ENCODE measurements around the gene PSMD13. TPM values are rescaled to one million over a fixed set of nuclear protein-coding genes. Genes with fewer than 3 reads are reported as not detected.

The PSMD13 gene
- total RNA-seq, 1 experiment from 2014 or later: 141 TPM

GRCh38 chr11:272195-272930 lies 35.6 kb downstream of the PSMD13 start:
- H3K36me3 Mint-ChIP-seq (ENCODE audit: insufficient read depth in 1 of 3, low read depth in 3 of 3): no peaks in the 10 kb centered on the region; a peak in 1 of 7 replicates
- no peak overlapping the region for H3K4me2 ChIP-seq (ENCODE audit: insufficient read depth, insufficient read length, low read length)
- peaks cover 34 to 42% of the 10 kb centered on the region in 2 experiments for H3K4me1 Mint-ChIP-seq
- no peak overlapping the region for H2BK15ac ChIP-seq (ENCODE audit: low read depth, low read length)
- no peak overlapping the region for H2AK5ac ChIP-seq (ENCODE audit: insufficient read length, low read length)
- no peak overlapping the region for H3K4ac ChIP-seq (ENCODE audit: low read depth, low read length)
- no CpG with 5 or more reads among the region's 22 CpGs for WGBS (ENCODE audit: extremely low coverage, insufficient read length, low lambda C conversion rate)
- no peaks in the 10 kb centered on the region for H3K27me3 ChIP-seq (ENCODE audit: insufficient read depth, low read length)
- no peaks in the 10 kb centered on the region for H4K20me1 ChIP-seq (ENCODE audit: control insufficient read depth, insufficient read depth, insufficient read length)
- no peak overlapping the region for H4K5ac ChIP-seq (ENCODE audit: insufficient read length, low read depth, low read length)
- H3K18ac ChIP-seq (ENCODE audit: insufficient read length, low read depth, low read length): no peak overlapping the region
- TF ChIP-seq CTCF (conservative IDR thresholded peaks at IDR 0.05): no peak
- no peaks in the 10 kb centered on the region for H3K79me2 ChIP-seq (ENCODE audit: insufficient read depth, low read length)
- no peak overlapping the region for H3K4me3 Mint-ChIP-seq
- no peak overlapping the region for H4K8ac ChIP-seq (replicated peaks; ENCODE audit: insufficient read length, low read depth, low read length)
- H3K9me3 ChIP-seq (ENCODE audit: control insufficient read depth, low read depth, low read length): no peaks in the 10 kb centered on the region
- no peak overlapping the region for H3K23ac ChIP-seq (ENCODE audit: insufficient read length, low read depth, low read length)
- H3T11ph ChIP-seq (ENCODE audit: low read length): no peak overlapping the region
- H3K27ac ChIP-seq (ENCODE audit: insufficient read length, low read depth, low read length): no peak overlapping the region
- no peaks in the 10 kb centered on the region for H3K79me1 ChIP-seq (ENCODE audit: insufficient read depth, low read depth, low read length, poor library complexity, severe bottlenecking)
- H2AFZ ChIP-seq (ENCODE audit: low read length): no peak overlapping the region
- H3K27me3 Mint-ChIP-seq (ENCODE audit: low read depth): peaks cover 11% of the 10 kb centered on the region
- H3K4me1 ChIP-seq (ENCODE audit: insufficient read depth, low read length): peaks cover 6% of the 10 kb centered on the region
- peak; percentile 20 for DNase-seq
- no peak overlapping the region for H3K27ac Mint-ChIP-seq
- no peak overlapping the region for H2BK12ac ChIP-seq (ENCODE audit: insufficient read length, low read depth, low read length)
- no peak overlapping the region for H2BK5ac ChIP-seq (ENCODE audit: insufficient read length, low read length)
- H4K91ac ChIP-seq (ENCODE audit: insufficient read length, low read depth, low read length): no peak overlapping the region
- H3K56ac ChIP-seq (ENCODE audit: insufficient read length, low read depth, low read length): no peak overlapping the region
- no peak overlapping the region for H3K14ac ChIP-seq (ENCODE audit: insufficient read depth, low read length)
- H3K9me3 Mint-ChIP-seq: peaks cover 8% of the 10 kb centered on the region in 2 experiments; a peak in 4 of 5 replicates
- no peak overlapping the region for H3K9ac ChIP-seq (ENCODE audit: extremely low read depth, insufficient read length, low read length)
- H3K23me2 ChIP-seq (ENCODE audit: insufficient read length, low read depth, low read length, poor library complexity, severe bottlenecking): no peaks in the 10 kb centered on the region
- no peak overlapping the region for H2BK20ac ChIP-seq (ENCODE audit: low read depth, low read length, poor library complexity, severe bottlenecking)
- H2BK120ac ChIP-seq (ENCODE audit: low read depth, low read length, poor library complexity, severe bottlenecking): no peak overlapping the region

All from H9 (cell line).